ENCODE data around the gene CEP164. TPM values are rescaled to one million over a fixed set of nuclear protein-coding genes. Genes with fewer than 3 reads are reported as not detected.

CEP164 gene
- total RNA-seq, 1 donor from 2014 or later = 28.6 TPM

DNA sequence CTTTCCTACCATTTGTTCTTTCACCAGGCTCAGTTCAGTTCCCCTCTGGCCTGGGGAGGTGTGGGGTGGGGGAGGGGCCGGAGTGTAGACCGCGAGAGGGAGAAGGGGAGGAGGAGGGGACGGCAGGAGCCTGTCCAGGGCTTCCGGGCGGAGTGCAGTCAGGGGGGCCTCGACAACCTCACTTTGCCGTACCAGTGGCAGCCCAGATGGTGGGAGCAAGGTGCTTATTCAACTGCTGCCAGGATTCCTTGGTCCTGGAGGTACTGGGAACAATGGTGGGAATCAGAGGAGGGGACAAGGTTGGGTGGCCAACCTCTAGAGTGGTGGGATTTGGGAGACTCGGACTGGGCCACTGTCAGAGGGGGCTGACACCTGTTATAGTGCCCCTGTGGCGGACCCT is 12.8 kb upstream of the CEP164 start:
- DNase-seq (ENCODE audit: low spot score) = no peak
- H3K36me3 Mint-ChIP-seq (ENCODE audit: low read depth, unreplicated experiment) = no peaks in the 10 kb centered on the region
- no peaks in the 10 kb centered on the region for H3K9me3 Mint-ChIP-seq (ENCODE audit: unreplicated experiment)
- no peak overlapping the region for H3K27ac Mint-ChIP-seq (ENCODE audit: unreplicated experiment)
- peak overlapping the region; percentile 85 for H3K4me3 Mint-ChIP-seq (ENCODE audit: unreplicated experiment)
- peaks cover 6% of the 10 kb centered on the region for H3K27me3 Mint-ChIP-seq (ENCODE audit: unreplicated experiment)
- TF ChIP-seq, protein P1, sequence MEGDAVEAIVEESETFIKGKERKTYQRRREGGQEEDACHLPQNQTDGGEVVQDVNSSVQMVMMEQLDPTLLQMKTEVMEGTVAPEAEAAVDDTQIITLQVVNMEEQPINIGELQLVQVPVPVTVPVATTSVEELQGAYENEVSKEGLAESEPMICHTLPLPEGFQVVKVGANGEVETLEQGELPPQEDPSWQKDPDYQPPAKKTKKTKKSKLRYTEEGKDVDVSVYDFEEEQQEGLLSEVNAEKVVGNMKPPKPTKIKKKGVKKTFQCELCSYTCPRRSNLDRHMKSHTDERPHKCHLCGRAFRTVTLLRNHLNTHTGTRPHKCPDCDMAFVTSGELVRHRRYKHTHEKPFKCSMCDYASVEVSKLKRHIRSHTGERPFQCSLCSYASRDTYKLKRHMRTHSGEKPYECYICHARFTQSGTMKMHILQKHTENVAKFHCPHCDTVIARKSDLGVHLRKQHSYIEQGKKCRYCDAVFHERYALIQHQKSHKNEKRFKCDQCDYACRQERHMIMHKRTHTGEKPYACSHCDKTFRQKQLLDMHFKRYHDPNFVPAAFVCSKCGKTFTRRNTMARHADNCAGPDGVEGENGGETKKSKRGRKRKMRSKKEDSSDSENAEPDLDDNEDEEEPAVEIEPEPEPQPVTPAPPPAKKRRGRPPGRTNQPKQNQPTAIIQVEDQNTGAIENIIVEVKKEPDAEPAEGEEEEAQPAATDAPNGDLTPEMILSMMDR (IDR thresholded peaks at IDR 0.05; ENCODE audit: unreplicated experiment) = no peak
- peaks cover 11% of the 10 kb centered on the region for H3K4me1 Mint-ChIP-seq (ENCODE audit: unreplicated experiment)

DNA sequence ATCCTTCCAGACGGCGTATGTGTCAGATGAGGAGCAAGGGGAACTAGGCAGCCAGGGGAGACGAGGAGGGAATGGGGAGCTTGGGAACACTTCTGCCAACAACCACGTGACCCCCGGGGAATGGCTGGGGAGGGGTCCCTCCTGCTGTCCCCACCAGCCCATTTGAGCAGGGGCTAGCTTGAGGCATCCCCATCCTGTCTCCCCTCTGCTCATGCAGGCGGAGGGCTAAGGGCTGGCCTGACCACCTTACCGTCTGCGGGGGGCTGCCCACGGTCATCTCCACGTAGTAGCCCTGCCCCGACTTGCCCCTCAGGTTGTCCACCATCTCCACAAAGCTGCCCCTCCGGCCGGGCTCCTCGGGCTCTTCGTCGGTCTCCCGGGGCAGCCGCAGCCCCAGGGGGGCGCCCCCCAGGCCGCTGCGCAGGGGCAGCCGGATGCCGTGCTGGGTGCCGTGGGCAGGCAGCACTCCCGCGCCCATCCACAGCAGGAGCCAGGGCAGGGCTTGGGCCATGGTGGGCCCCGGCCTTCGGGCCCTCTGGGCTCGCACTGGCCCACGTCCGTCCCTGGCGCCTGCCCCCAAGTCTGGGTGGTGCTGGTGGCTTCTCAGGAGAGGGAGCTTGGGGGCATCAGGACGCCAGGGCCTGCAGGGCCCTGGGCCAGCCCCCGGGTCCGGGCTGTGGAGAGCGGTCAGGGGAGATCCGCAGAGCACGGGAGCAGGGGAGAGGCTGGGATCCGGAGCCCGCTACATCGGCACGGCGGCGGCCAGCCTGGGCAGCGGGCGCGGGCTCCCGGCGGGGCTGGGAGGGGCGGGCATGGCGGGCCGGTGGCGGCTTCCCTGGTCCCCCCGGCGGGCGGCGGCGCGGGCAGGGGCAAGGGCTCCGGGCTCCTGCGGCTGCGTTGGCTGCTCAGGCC is 12.1 kb upstream of the CEP164 start:
- TF ChIP-seq, protein P1 (IDR thresholded peaks at IDR 0.05; ENCODE audit: unreplicated experiment) = no peak
- no peaks in the 10 kb centered on the region for H3K9me3 Mint-ChIP-seq (ENCODE audit: unreplicated experiment)
- H3K27ac Mint-ChIP-seq (ENCODE audit: unreplicated experiment) = no peak overlapping the region
- peaks cover 6% of the 10 kb centered on the region for H3K27me3 Mint-ChIP-seq (ENCODE audit: unreplicated experiment)
- H3K4me1 Mint-ChIP-seq (ENCODE audit: unreplicated experiment) = peaks cover 11% of the 10 kb centered on the region
- no peaks in the 10 kb centered on the region for H3K36me3 Mint-ChIP-seq (ENCODE audit: low read depth, unreplicated experiment)
- H3K4me3 Mint-ChIP-seq (ENCODE audit: unreplicated experiment) = peak overlapping the region; percentile 93
- DNase-seq (ENCODE audit: low spot score) = no peak

- peaks cover 6% of the 10 kb centered on the region for H3K27me3 Mint-ChIP-seq (ENCODE audit: unreplicated experiment)
- TF ChIP-seq, protein P1 (IDR thresholded peaks at IDR 0.05; ENCODE audit: unreplicated experiment) = no peak
- DNase-seq (ENCODE audit: low spot score) = peak; percentile 72
- H3K4me3 Mint-ChIP-seq (ENCODE audit: unreplicated experiment) = peak within 1 kb of the TSS; percentile 93
- peak within 1 kb of the TSS; percentile 49 for H3K27ac Mint-ChIP-seq (ENCODE audit: unreplicated experiment)
- no peaks in the 10 kb centered on the region for H3K9me3 Mint-ChIP-seq (ENCODE audit: unreplicated experiment)
- H3K4me1 Mint-ChIP-seq (ENCODE audit: unreplicated experiment) = peaks cover 11% of the 10 kb centered on the region
- H3K36me3 Mint-ChIP-seq (ENCODE audit: low read depth, unreplicated experiment) = no peaks in the 10 kb centered on the region
Measured at GRCh38 chr11:117316197-117316961, 11.3 kb upstream of the CEP164 start, which contains the start of gene BACE1. TSS of gene BACE1 (minus strand) at chr11:117316256. CDS start at chr11:117315795, 461 bp downstream.

DNA sequence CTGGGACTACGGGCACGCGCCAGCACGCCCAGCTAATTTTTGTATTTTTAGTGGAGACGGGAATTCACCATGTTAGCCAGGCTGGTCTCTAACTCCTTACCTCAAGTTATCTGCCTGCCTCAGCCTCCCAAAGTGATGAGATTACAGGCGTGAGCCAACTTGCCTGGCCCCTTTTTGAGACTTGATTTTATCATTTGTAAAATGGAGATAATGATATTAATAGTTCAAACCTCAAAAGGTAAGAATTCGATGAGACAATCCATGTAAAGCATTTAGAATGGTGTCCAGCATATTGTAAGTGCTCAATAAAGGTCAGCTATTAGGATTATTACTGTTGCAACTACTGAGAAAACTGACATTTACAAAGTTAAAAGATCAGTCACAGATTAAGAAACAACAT is 8.9 kb upstream of the CEP164 start:
- peaks cover 3% of the 10 kb centered on the region for H3K27me3 Mint-ChIP-seq (ENCODE audit: unreplicated experiment)
- no peak overlapping the region for H3K27ac Mint-ChIP-seq (ENCODE audit: unreplicated experiment)
- no peak overlapping the region for H3K4me3 Mint-ChIP-seq (ENCODE audit: unreplicated experiment)

More for the DNA sequence above, 8.9 kb upstream of the CEP164 start:
- Mint-ChIP-seq H3K4me1 (ENCODE audit: unreplicated experiment) (peaks cover 11% of the 10 kb centered on the region), H3K36me3 (ENCODE audit: low read depth, unreplicated experiment) (no peaks in the 10 kb centered on the region), H3K9me3 (ENCODE audit: unreplicated experiment) (no peaks in the 10 kb centered on the region)
- TF ChIP-seq, protein P1 (IDR thresholded peaks at IDR 0.05; ENCODE audit: unreplicated experiment) = no peak
- no peak for DNase-seq (ENCODE audit: low spot score)
